ENCODE measurements around the gene SHOX. TPM values are rescaled to one million over a fixed set of nuclear protein-coding genes. Genes with fewer than 3 reads are reported as not detected.

The SHOX gene
- polyA plus RNA-seq, 1 donor (not counting 4 experiments of a cell fraction or from before 2014, with no cell fraction given): not detected

GRCh38 chrX:643911-644303 lies 13.3 kb downstream of the SHOX start:
- Histone ChIP-seq H3K79me2 (ENCODE audit: control insufficient read depth, insufficient read depth, low read length) (no peaks in the 10 kb centered on the region), H3K27me3 (ENCODE audit: control insufficient read depth, extremely low read depth, insufficient read depth, low read length) (peaks cover 16% of the 10 kb centered on the region), H2AFZ (ENCODE audit: control insufficient read depth, low read length) (no peak overlapping the region), H3K4me1 (ENCODE audit: control insufficient read depth, extremely low read depth, insufficient read depth, low read length) (no peaks in the 10 kb centered on the region), H3K27ac (ENCODE audit: control insufficient read depth, insufficient read depth, low read length) (no peak overlapping the region), H3K36me3 (ENCODE audit: control insufficient read depth in 2 of 2, extremely low read depth in 1 of 2, insufficient read depth in 2 of 2, low read length in 2 of 2) (no peaks in the 10 kb centered on the region), H3K9ac (ENCODE audit: control insufficient read depth, extremely low read depth, insufficient read depth, low read length) (no peak overlapping the region), H3K4me3 (ENCODE audit: control insufficient read depth in 2 of 3, extremely low read depth in 1 of 3, insufficient read depth in 2 of 3, low read depth in 1 of 3, low read length in 3 of 3) (no peak overlapping the region), H3K4me2 (ENCODE audit: control insufficient read depth, extremely low read depth, insufficient read depth, low read depth, low read length) (no peak overlapping the region), H3K9me1 (ENCODE audit: control insufficient read depth, extremely low read depth, insufficient read depth, low read length) (no peaks in the 10 kb centered on the region), H3K9me3 (ENCODE audit: control insufficient read depth, low read depth, low read length) (no peaks in the 10 kb centered on the region), H4K20me1 (ENCODE audit: control insufficient read depth, extremely low read depth, insufficient read depth, low read length) (no peaks in the 10 kb centered on the region)
- FAIRE-seq: no peak
- no peak for TF ChIP-seq CTCF (optimal IDR thresholded peaks at IDR 0.05 in 1 of 3, IDR thresholded peaks at IDR 0.05 in 1 of 3, conservative IDR thresholded peaks at IDR 0.05 in 1 of 3; ENCODE audit: extremely low read depth in 1 of 3, insufficient read depth in 2 of 3, low read length in 3 of 3)
- TF ChIP-seq EZH2 (IDR thresholded peaks at IDR 0.05; ENCODE audit: low read length): no peak
- dilution Hi-C loops (cut with MboI; ENCODE audit: extremely low pct_ligation_motif_present, low sequenced_read_pairs): no loop called here
- DNase-seq (ENCODE audit: low read depth, low spot score): no peak

- H3K9ac ChIP-seq (ENCODE audit: control insufficient read depth, extremely low read depth, insufficient read depth, low read length): no peak overlapping the region
These were observed 14.0 kb downstream of the SHOX start for GRCh38 chrX:644304-645281.

More at GRCh38 chrX:644304-645281, 14.0 kb downstream of the SHOX start:
- DNase-seq (ENCODE audit: low read depth, low spot score) (no peak), FAIRE-seq (no peak)
- H3K27ac ChIP-seq (ENCODE audit: control insufficient read depth, insufficient read depth, low read length): no peak overlapping the region
- no peaks in the 10 kb centered on the region for H4K20me1 ChIP-seq (ENCODE audit: control insufficient read depth, extremely low read depth, insufficient read depth, low read length)
- no peaks in the 10 kb centered on the region for H3K79me2 ChIP-seq (ENCODE audit: control insufficient read depth, insufficient read depth, low read length)
- no peaks in the 10 kb centered on the region for H3K9me1 ChIP-seq (ENCODE audit: control insufficient read depth, extremely low read depth, insufficient read depth, low read length)
- H3K9me3 ChIP-seq (ENCODE audit: control insufficient read depth, low read depth, low read length): peaks cover 2% of the 10 kb centered on the region
- H3K36me3 ChIP-seq (ENCODE audit: control insufficient read depth in 2 of 2, extremely low read depth in 1 of 2, insufficient read depth in 2 of 2, low read length in 2 of 2): no peaks in the 10 kb centered on the region
- TF ChIP-seq EZH2 (IDR thresholded peaks at IDR 0.05; ENCODE audit: low read length): no peak
- no peak for TF ChIP-seq CTCF (optimal IDR thresholded peaks at IDR 0.05 in 1 of 3, IDR thresholded peaks at IDR 0.05 in 1 of 3, conservative IDR thresholded peaks at IDR 0.05 in 1 of 3; ENCODE audit: extremely low read depth in 1 of 3, insufficient read depth in 2 of 3, low read length in 3 of 3)
- no peak overlapping the region for H3K4me3 ChIP-seq (ENCODE audit: control insufficient read depth in 2 of 3, extremely low read depth in 1 of 3, insufficient read depth in 2 of 3, low read depth in 1 of 3, low read length in 3 of 3)
- H3K4me1 ChIP-seq (ENCODE audit: control insufficient read depth, extremely low read depth, insufficient read depth, low read length): no peaks in the 10 kb centered on the region
- no peak overlapping the region for H2AFZ ChIP-seq (ENCODE audit: control insufficient read depth, low read length)
- dilution Hi-C loops (cut with MboI; ENCODE audit: extremely low pct_ligation_motif_present, low sequenced_read_pairs): no loop called here
- no peak overlapping the region for H3K4me2 ChIP-seq (ENCODE audit: control insufficient read depth, extremely low read depth, insufficient read depth, low read depth, low read length)
- H3K27me3 ChIP-seq (ENCODE audit: control insufficient read depth, extremely low read depth, insufficient read depth, low read length): peaks cover 10% of the 10 kb centered on the region

Measured in keratinocyte (primary cell).